RWPE2 (cell line): ENCODE data around the gene ZNF787.

ENCODE experiments used
- ATAC-seq: fragments of 200-7000 bp; cut with Tn5 transposase; 3 replicates; pipeline ENCODE4 v1.9.1; 2021; ENCODE audit warnings: low read depth
- DNase-seq: peaks from one replicate; pipeline ENCODE4 v3.0.0-alpha.2; 2020; ENCODE audit warnings: low spot score
- H3K27ac ChIP-seq: fragments of 450-650 bp; 2 replicates; pipeline ENCODE4 v1.5.1; 2017; ENCODE audit warnings: mild to moderate bottlenecking; ENCODE audit not compliant: poor library complexity, severe bottlenecking
- H3K27me3 ChIP-seq: fragments of 250-450 bp; sonication (Bioruptor Pico); 2 replicates; pipeline ENCODE4 v1.5.1; 2021; ENCODE audit warnings: mild to moderate bottlenecking, moderate library complexity; ENCODE audit not compliant: insufficient read depth, poor library complexity, severe bottlenecking
- H3K36me3 ChIP-seq: fragments of 250-450 bp; sonication (Bioruptor Pico); 2 replicates; pipeline ENCODE4 v1.5.1; 2020; ENCODE audit warnings: low read depth, mild to moderate bottlenecking, moderate library complexity
- H3K4me1 ChIP-seq: fragments of 250-450 bp; sonication (Bioruptor Pico); 2 replicates; pipeline ENCODE4 v1.5.1; 2021; ENCODE audit warnings: mild to moderate bottlenecking, moderate library complexity; ENCODE audit not compliant: insufficient read depth, poor library complexity, severe bottlenecking
- H3K4me3 ChIP-seq: fragments of 250-450 bp; sonication (Bioruptor Pico); 2 replicates; pipeline ENCODE4 v1.5.1; 2021; ENCODE audit warnings: mild to moderate bottlenecking, moderate library complexity; ENCODE audit not compliant: severe bottlenecking
- H3K9me3 ChIP-seq: fragments of 250-450 bp; sonication (Bioruptor Pico); 2 replicates; pipeline ENCODE4 v1.5.1; 2021; ENCODE audit warnings: mild to moderate bottlenecking, moderate library complexity; ENCODE audit not compliant: severe bottlenecking
- TF ChIP-seq, protein P1 (sequence below): fragments of 450-650 bp; IDR thresholded peaks from one replicate; pipeline ENCODE4 v1.5.1; 2017; ENCODE audit warnings: mild to moderate bottlenecking, moderate library complexity; ENCODE audit not compliant: poor library complexity, severe bottlenecking

Gene ZNF787

DNA sequence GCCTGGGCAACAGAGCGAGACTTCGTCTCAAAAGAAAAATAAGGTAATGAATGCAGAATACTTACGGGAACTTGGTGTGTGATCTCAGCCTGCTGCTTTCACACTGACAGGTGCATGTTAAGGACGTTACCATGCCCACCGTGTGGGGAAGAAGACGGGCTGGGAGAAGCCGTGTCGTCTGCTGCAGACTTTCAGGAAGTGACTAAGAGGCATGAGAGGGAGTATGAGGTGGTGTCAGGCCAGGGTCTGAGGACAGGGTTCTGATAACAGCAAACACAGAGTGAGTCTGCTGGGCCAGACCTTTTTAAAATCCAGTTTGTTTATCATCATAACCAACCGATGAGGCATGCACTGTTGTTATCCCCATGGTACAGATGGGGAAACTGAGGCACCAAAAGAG is 41.2 kb upstream of the ZNF787 start:
- ATAC-seq: peak; percentile 36; the same call in 1 of the 3 replicates
- Histone ChIP-seq H3K27me3 (no peaks in the 10 kb centered on the region), H3K9me3 (no peaks in the 10 kb centered on the region), H3K4me3 (no peak overlapping the region), H3K36me3 (no peaks in the 10 kb centered on the region), H3K27ac (no peak overlapping the region), H3K4me1 (no peaks in the 10 kb centered on the region)
- TF ChIP-seq, protein P1, sequence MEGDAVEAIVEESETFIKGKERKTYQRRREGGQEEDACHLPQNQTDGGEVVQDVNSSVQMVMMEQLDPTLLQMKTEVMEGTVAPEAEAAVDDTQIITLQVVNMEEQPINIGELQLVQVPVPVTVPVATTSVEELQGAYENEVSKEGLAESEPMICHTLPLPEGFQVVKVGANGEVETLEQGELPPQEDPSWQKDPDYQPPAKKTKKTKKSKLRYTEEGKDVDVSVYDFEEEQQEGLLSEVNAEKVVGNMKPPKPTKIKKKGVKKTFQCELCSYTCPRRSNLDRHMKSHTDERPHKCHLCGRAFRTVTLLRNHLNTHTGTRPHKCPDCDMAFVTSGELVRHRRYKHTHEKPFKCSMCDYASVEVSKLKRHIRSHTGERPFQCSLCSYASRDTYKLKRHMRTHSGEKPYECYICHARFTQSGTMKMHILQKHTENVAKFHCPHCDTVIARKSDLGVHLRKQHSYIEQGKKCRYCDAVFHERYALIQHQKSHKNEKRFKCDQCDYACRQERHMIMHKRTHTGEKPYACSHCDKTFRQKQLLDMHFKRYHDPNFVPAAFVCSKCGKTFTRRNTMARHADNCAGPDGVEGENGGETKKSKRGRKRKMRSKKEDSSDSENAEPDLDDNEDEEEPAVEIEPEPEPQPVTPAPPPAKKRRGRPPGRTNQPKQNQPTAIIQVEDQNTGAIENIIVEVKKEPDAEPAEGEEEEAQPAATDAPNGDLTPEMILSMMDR: no peak
- no peak for DNase-seq

DNA sequence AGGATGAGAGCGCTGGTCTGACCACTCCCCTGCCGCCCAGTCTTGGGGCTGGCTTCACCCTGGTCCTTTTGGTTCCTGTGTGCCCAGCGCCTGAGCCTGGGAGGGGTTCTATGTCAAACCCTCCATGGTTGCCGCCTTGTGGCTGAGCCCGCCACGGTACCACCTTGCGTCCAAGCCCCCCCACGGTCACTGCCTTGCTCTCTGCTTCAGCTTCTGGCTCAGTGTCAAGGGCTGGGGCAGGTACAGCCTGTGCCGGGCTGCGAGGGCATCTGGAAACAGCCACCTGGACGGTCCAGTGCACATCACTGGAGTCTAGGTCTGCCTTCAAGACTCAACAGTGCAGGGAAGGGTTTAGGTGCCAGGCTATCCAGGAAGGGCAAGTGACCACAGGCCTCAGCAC is 40.4 kb upstream of the ZNF787 start:
- no peaks in the 10 kb centered on the region for H3K36me3 ChIP-seq
- H3K9me3 ChIP-seq: no peaks in the 10 kb centered on the region
- H3K4me1 ChIP-seq: no peaks in the 10 kb centered on the region
- DNase-seq (no peak), ATAC-seq (no peak)
- TF ChIP-seq, protein P1: no peak
- no peak overlapping the region for H3K4me3 ChIP-seq
- no peaks in the 10 kb centered on the region for H3K27me3 ChIP-seq
- no peak overlapping the region for H3K27ac ChIP-seq

DNA sequence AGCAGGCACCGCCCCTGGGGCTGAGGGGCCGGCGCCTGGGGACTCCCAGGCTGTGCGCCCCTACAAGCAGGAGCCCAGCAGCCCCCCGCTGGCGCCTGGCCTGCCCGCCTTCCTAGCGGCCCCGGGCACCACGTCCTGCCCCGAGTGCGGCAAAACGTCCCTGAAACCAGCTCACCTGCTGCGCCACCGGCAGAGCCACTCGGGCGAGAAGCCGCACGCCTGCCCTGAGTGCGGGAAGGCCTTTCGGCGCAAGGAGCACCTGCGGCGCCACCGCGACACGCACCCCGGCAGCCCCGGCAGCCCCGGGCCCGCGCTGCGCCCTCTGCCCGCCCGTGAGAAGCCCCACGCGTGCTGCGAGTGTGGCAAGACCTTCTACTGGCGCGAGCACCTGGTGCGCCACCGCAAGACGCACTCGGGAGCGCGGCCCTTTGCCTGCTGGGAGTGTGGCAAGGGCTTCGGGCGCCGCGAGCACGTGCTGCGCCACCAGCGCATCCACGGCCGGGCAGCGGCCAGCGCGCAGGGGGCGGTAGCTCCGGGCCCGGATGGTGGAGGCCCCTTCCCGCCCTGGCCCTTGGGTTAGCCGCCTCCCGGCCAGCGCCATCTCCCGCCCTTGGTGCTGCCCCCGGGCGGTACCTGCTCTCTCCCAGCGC is 38.7 kb upstream of the ZNF787 start:
- DNase-seq (no peak), ATAC-seq (no peak)
- H3K4me1 ChIP-seq: no peaks in the 10 kb centered on the region
- no peaks in the 10 kb centered on the region for H3K36me3 ChIP-seq
- H3K27ac ChIP-seq: no peak overlapping the region
- H3K4me3 ChIP-seq: no peak overlapping the region
- H3K9me3 ChIP-seq: no peaks in the 10 kb centered on the region
- H3K27me3 ChIP-seq: no peaks in the 10 kb centered on the region
- TF ChIP-seq, protein P1: no peak

- ATAC-seq: no peak
- Histone ChIP-seq H3K9me3 (no peaks in the 10 kb centered on the region), H3K27me3 (no peaks in the 10 kb centered on the region), H3K4me3 (no peak overlapping the region), H3K36me3 (no peaks in the 10 kb centered on the region), H3K4me1 (no peaks in the 10 kb centered on the region), H3K27ac (no peak overlapping the region)
- DNase-seq: no peak
- TF ChIP-seq, protein P1: no peak
These were observed 38.0 kb upstream of the ZNF787 start for GRCh38 chr19:56159009-56159559.

DNA sequence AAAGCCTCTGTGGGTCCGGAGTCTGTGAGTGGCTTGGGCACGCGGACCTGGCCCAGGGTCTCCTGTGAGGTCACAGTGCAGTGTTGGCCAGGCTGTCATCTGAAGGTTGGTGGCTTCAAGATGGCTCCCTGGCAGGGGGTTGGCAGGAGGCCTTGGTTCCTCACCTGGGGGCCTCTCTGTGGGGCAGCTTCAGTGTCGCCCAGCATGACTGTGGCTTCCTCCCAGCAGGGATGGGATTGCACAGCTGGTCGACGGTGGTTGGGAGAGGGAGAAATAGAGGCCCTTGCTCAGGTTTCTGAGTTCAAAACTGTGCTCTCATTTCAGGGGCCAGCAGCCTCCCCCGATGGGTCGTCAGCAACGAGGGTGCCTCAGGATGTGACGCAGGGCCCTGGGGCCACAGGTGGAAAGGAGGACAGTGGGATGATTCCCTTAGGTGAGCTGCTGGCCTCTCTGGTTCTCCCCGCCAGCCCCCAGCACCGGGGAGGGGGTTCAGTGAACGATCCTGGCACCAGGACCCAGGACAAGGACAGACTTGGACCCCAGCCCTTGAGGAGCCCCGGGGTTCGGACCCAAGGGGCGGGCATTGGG is 37.2 kb upstream of the ZNF787 start:
- Histone ChIP-seq H3K4me1 (no peaks in the 10 kb centered on the region), H3K27ac (no peak overlapping the region), H3K4me3 (no peak overlapping the region), H3K9me3 (no peaks in the 10 kb centered on the region), H3K36me3 (no peaks in the 10 kb centered on the region), H3K27me3 (no peaks in the 10 kb centered on the region)
- ATAC-seq (no peak), DNase-seq (no peak)
- TF ChIP-seq, protein P1: no peak
